Body of pancreas (tissue), 4 donors: ENCODE results near the gene NUP107. TPM values are rescaled to one million over a fixed set of nuclear protein-coding genes. Genes with fewer than 3 reads are reported as not detected.

Experiments used
- ATAC-seq: fragments of 150-250 bp; one replicate; pipeline ENCODE4 v1.9.1; 2016
- DNase-seq, 4 donors: peaks; one replicate each; pipeline ENCODE4 v3.0.0-alpha.2; 2019
- H3K27ac ChIP-seq, 4 donors: fragments of 200-600 bp; sonication (generic); 1 replicate in 3 of 4; 2 replicates in 1 of 4; pipeline versions ENCODE4 v1.5.1 to v1.6.1; 2016 to 2019; ENCODE audit warnings: mild to moderate bottlenecking in 1 of 4, mixed read lengths in 1 of 4, moderate library complexity in 1 of 4
- H3K27me3 ChIP-seq, 2 donors: fragments of 200-600 bp; sonication (generic); one replicate each; pipeline ENCODE4 v1.6.0; 2016; ENCODE audit warnings: mild to moderate bottlenecking in 1 of 2
- H3K36me3 ChIP-seq, 2 donors: fragments of 200-600 bp; sonication (generic); replicated peaks in 1 of 2; 2 replicates each; pipeline ENCODE4 v1.5.1; 2016; ENCODE audit warnings: low read depth in 2 of 2; ENCODE audit not compliant: insufficient read depth in 1 of 2
- H3K4me1 ChIP-seq: fragments of 200-600 bp; sonication (generic); one replicate; pipeline ENCODE4 v1.6.0; 2016
- H3K4me3 ChIP-seq, 2 donors: fragments of 200-600 bp; sonication (generic); 1 replicate in 1 of 2; 2 replicates in 1 of 2; pipeline ENCODE4 v1.5.1; 2016 to 2019
- H3K9me3 ChIP-seq, 3 donors: fragments of 200-600 bp; sonication (generic); 1 replicate in 2 of 3; 2 replicates in 1 of 3; pipeline ENCODE4 v1.5.1; 2016
- CTCF ChIP-seq, 7 experiments: fragments of 450-650 bp in 4 of 7; fragments of 200-600 bp in 3 of 7; sonication (generic) in 3 of 7; IDR thresholded peaks; one replicate each; pipeline ENCODE4 v1.5.1; 2016 to 2019; ENCODE audit warnings: antibody characterized with exemption in 7 of 7
- POLR2A ChIP-seq, 3 donors: fragments of 450-650 bp; IDR thresholded peaks; one replicate each; pipeline ENCODE4 v1.6.1; 2016; ENCODE audit warnings: antibody characterized with exemption in 3 of 3, mild to moderate bottlenecking in 2 of 3
- WGBS, 2 donors: methylation state at CpG; one replicate each; pipeline ENCODE4 v1.1.5; 2017; 5-methylcytosine and 5-hydroxymethylcytosine counted together
- intact Hi-C: fragments of 100-400 bp; cut with DNase I; formaldehyde crosslinking; loops from one replicate; pipeline ENCODE4 v1.15.1; 2023
- total RNA-seq, 2 donors: library from RNA; depleted of rRNA; stranded (reverse); fragments of >200 nt; gene quantifications; one replicate each; pipeline ENCODE4 v1.1.0, GENCODE V29; 2016

The NUP107 gene
- total RNA-seq, 2 donors from 2014 or later: 29.6 to 34.9 TPM

DNA sequence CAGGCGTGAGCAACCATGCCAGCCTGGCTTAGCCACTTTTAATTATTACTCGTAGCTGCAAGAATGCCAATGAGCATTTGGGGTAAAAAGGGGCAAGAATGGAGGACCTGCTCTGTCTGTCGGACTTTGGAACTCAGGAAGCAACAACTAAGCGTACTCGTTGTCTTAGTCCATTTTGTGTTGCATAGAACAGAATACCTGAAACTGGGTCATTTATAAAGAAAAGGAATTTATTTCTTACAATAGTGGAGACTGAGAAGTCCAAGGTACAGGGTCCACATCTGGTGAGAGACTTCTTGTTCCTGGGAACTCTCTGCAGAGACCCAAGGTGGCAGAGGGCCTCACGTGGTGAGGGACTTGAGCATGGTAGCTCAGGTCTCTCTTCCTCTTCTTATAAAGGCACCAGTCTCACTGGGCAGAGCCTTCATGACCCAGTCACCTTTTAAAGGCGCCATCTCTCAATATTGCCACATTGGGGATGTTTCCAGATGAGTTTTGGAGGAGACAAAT, 88.4 kb downstream of the NUP107 start:
- H3K4me1 ChIP-seq: no peaks in the 10 kb centered on the region
- H3K9me3 ChIP-seq: no peaks in the 10 kb centered on the region
- intact Hi-C loops: no loop called here
- ATAC-seq (no peak), DNase-seq (no peak)
- WGBS, 2 donors: 85 to 91% methylated on average over 7 of the region's 7 CpGs
- no peaks in the 10 kb centered on the region for H3K27me3 ChIP-seq
- H3K36me3 ChIP-seq: no peaks in the 10 kb centered on the region
- H3K4me3 ChIP-seq: no peak overlapping the region
- H3K27ac ChIP-seq: no peak overlapping the region
- no peak for TF ChIP-seq CTCF (IDR thresholded peaks at IDR 0.05)

GRCh38 chr12:68776976-68777610, 90.3 kb downstream of the NUP107 start:
- no peaks in the 10 kb centered on the region for H3K4me1 ChIP-seq
- no peak for DNase-seq
- ATAC-seq: no peak
- WGBS, 2 donors: 77 to 81% methylated on average over 5 of the region's 5 CpGs
- no peak overlapping the region for H3K27ac ChIP-seq
- H3K27me3 ChIP-seq: no peaks in the 10 kb centered on the region
- intact Hi-C loops: no loop called here
- no peak for TF ChIP-seq CTCF (IDR thresholded peaks at IDR 0.05)
- TF ChIP-seq POLR2A (IDR thresholded peaks at IDR 0.05): no peak
- no peaks in the 10 kb centered on the region for H3K9me3 ChIP-seq
- H3K4me3 ChIP-seq: no peak overlapping the region
- no peaks in the 10 kb centered on the region for H3K36me3 ChIP-seq

DNA sequence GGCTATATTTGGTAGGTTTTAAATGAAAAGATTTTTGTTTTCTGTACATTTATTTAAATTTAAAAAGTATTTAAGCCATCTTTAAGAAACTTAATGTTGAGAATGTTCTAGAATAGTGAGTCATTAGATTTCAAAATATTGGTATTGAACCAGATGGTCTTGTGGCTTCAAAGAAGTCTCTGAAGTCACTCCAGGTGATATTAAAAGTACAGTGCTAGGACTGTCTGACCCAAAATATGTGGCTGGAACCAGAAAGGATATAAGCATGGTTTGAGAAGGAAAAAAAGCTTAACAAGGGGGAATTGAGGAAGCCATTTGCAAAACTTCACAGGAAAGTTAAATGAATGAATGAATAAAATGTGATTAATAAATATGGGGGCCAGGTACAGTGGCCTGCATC, 92.5 kb downstream of the NUP107 start:
- Histone ChIP-seq H3K27me3 (no peaks in the 10 kb centered on the region), H3K27ac (no peak overlapping the region), H3K36me3 (no peaks in the 10 kb centered on the region), H3K4me1 (no peaks in the 10 kb centered on the region), H3K4me3 (no peak overlapping the region), H3K9me3 (no peaks in the 10 kb centered on the region)
- TF ChIP-seq POLR2A (IDR thresholded peaks at IDR 0.05) (no peak), CTCF (IDR thresholded peaks at IDR 0.05) (no peak)
- intact Hi-C loops: no loop called here
- no peak for DNase-seq
- ATAC-seq: no peak

DNA sequence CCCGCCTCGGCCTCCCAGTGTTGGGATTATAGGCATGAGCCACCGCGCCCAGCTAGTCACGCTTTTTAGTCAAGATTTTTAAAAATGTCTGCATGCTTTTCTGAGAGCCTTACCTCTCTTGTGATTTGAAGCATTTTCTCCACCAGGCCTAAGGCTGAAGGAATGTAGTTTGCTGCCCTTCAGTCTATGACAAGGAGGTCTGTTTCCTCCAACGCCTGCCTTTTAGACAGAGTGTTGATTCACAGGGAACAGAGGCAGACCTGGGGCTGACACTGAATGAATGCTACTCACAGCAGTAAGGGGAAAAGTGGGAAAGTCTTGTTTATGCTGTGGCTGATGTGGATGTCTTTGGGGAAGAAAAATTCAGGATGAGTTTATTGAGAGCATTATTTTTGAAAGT, 94.0 kb downstream of the NUP107 start:
- Histone ChIP-seq H3K36me3 (no peaks in the 10 kb centered on the region), H3K4me1 (peaks cover 8% of the 10 kb centered on the region), H3K4me3 (no peak overlapping the region), H3K9me3 (no peaks in the 10 kb centered on the region), H3K27me3 (no peaks in the 10 kb centered on the region), H3K27ac (no peak overlapping the region)
- TF ChIP-seq POLR2A (IDR thresholded peaks at IDR 0.05) (no peak), CTCF (IDR thresholded peaks at IDR 0.05) (no peak)
- ATAC-seq: no peak
- DNase-seq: no peak
- WGBS, 2 donors: 91 to 92% methylated on average over 6 of the region's 6 CpGs
- intact Hi-C loops: no loop called here

GRCh38 chr12:68781728-68782127, 95.0 kb downstream of the NUP107 start:
- intact Hi-C loops: no loop called here
- H3K27me3 ChIP-seq: no peaks in the 10 kb centered on the region
- no peak for DNase-seq
- H3K4me3 ChIP-seq: no peak overlapping the region
- 82 to 84% methylated on average over 6 of the region's 6 CpGs for WGBS, 2 donors
- TF ChIP-seq POLR2A (IDR thresholded peaks at IDR 0.05): no peak
- no peak for TF ChIP-seq CTCF (IDR thresholded peaks at IDR 0.05)
- peaks cover 17% of the 10 kb centered on the region for H3K4me1 ChIP-seq
- no peak overlapping the region for H3K27ac ChIP-seq
- H3K9me3 ChIP-seq: no peaks in the 10 kb centered on the region
- no peak for ATAC-seq
- H3K36me3 ChIP-seq: no peaks in the 10 kb centered on the region
